RWPE2 (cell line): ENCODE results near the gene PTGIR.

Source experiments
- ATAC-seq: fragments of 200-7000 bp; cut with Tn5 transposase; 3 replicates; pipeline ENCODE4 v1.9.1; 2021; ENCODE audit warnings: low read depth
- DNase-seq: peaks from one replicate; pipeline ENCODE4 v3.0.0-alpha.2; 2020; ENCODE audit warnings: low spot score
- H3K27ac ChIP-seq: fragments of 450-650 bp; 2 replicates; pipeline ENCODE4 v1.5.1; 2017; ENCODE audit warnings: mild to moderate bottlenecking; ENCODE audit not compliant: poor library complexity, severe bottlenecking
- H3K27me3 ChIP-seq: fragments of 250-450 bp; sonication (Bioruptor Pico); 2 replicates; pipeline ENCODE4 v1.5.1; 2021; ENCODE audit warnings: mild to moderate bottlenecking, moderate library complexity; ENCODE audit not compliant: insufficient read depth, poor library complexity, severe bottlenecking
- H3K36me3 ChIP-seq: fragments of 250-450 bp; sonication (Bioruptor Pico); 2 replicates; pipeline ENCODE4 v1.5.1; 2020; ENCODE audit warnings: low read depth, mild to moderate bottlenecking, moderate library complexity
- H3K4me1 ChIP-seq: fragments of 250-450 bp; sonication (Bioruptor Pico); 2 replicates; pipeline ENCODE4 v1.5.1; 2021; ENCODE audit warnings: mild to moderate bottlenecking, moderate library complexity; ENCODE audit not compliant: insufficient read depth, poor library complexity, severe bottlenecking
- H3K4me3 ChIP-seq: fragments of 250-450 bp; sonication (Bioruptor Pico); 2 replicates; pipeline ENCODE4 v1.5.1; 2021; ENCODE audit warnings: mild to moderate bottlenecking, moderate library complexity; ENCODE audit not compliant: severe bottlenecking
- H3K9me3 ChIP-seq: fragments of 250-450 bp; sonication (Bioruptor Pico); 2 replicates; pipeline ENCODE4 v1.5.1; 2021; ENCODE audit warnings: mild to moderate bottlenecking, moderate library complexity; ENCODE audit not compliant: severe bottlenecking
- TF ChIP-seq, protein P1 (sequence below): fragments of 450-650 bp; IDR thresholded peaks from one replicate; pipeline ENCODE4 v1.5.1; 2017; ENCODE audit warnings: mild to moderate bottlenecking, moderate library complexity; ENCODE audit not compliant: poor library complexity, severe bottlenecking

Gene PTGIR

GRCh38 chr19:46604781-46605355 is 20.0 kb downstream of the PTGIR start:
- no peak for DNase-seq
- Histone ChIP-seq H3K4me3 (no peak overlapping the region), H3K4me1 (peaks cover 4% of the 10 kb centered on the region), H3K9me3 (no peaks in the 10 kb centered on the region), H3K27ac (no peak overlapping the region), H3K36me3 (peaks cover 55% of the 10 kb centered on the region), H3K27me3 (no peaks in the 10 kb centered on the region)
- TF ChIP-seq, protein P1, sequence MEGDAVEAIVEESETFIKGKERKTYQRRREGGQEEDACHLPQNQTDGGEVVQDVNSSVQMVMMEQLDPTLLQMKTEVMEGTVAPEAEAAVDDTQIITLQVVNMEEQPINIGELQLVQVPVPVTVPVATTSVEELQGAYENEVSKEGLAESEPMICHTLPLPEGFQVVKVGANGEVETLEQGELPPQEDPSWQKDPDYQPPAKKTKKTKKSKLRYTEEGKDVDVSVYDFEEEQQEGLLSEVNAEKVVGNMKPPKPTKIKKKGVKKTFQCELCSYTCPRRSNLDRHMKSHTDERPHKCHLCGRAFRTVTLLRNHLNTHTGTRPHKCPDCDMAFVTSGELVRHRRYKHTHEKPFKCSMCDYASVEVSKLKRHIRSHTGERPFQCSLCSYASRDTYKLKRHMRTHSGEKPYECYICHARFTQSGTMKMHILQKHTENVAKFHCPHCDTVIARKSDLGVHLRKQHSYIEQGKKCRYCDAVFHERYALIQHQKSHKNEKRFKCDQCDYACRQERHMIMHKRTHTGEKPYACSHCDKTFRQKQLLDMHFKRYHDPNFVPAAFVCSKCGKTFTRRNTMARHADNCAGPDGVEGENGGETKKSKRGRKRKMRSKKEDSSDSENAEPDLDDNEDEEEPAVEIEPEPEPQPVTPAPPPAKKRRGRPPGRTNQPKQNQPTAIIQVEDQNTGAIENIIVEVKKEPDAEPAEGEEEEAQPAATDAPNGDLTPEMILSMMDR: no peak
- no peak for ATAC-seq

DNA sequence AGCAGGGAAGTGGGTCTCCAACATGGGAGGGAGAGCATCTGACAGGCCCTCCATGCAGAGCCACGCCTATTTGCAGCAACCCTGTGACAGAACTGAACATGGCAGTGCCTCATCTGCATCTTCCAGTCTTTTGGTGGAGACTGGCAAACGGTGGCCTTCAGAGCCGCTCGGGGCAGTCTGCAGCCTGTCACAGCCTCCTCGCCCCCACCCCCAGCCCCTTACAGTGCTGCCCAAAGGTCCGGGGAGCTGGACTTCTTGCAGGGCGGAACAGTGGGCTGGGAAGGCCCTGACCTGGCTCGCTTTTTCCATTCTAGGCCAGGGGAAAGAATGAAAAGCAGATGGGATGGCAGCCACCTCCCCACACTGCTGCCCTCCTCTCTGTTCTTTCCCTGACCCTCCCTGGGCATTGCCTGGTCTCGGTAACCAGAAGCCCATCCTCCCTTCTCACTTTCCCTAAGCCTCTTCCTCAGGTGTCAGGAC is 21.1 kb downstream of the PTGIR start:
- ATAC-seq (no peak), DNase-seq (no peak)
- Histone ChIP-seq H3K9me3 (no peaks in the 10 kb centered on the region), H3K36me3 (peaks cover 48% of the 10 kb centered on the region), H3K4me1 (peaks cover 4% of the 10 kb centered on the region), H3K27ac (no peak overlapping the region), H3K4me3 (no peak overlapping the region), H3K27me3 (no peaks in the 10 kb centered on the region)
- TF ChIP-seq, protein P1: no peak

DNA sequence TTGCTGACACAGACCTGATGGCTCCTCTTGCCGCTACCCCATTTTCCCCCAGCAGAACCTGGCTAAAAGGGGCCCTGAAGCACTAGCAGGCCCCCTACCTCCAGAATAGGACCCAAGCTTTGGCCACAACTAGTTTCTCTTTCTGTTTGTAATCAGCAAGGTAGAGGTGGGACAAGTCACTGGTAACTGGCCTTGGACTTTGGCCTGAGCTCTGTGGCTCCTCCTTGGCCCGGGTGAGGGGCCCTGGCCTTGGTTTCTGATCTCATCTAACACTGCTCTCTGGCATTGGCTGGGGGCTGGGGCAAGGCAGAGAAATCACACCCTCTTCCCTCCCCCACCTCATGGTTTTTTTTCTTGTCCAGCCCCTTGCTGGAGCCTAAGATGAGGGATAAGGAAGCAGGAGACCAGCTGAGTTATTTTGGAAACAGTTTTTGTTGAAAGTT is 21.7 kb downstream of the PTGIR start:
- DNase-seq (no peak), ATAC-seq (no peak)
- no peaks in the 10 kb centered on the region for H3K27me3 ChIP-seq
- peaks cover 2% of the 10 kb centered on the region for H3K9me3 ChIP-seq
- peaks cover 4% of the 10 kb centered on the region for H3K4me1 ChIP-seq
- H3K36me3 ChIP-seq: peaks cover 42% of the 10 kb centered on the region
- H3K4me3 ChIP-seq: peak overlapping the region; percentile 99
- TF ChIP-seq, protein P1: no peak
- H3K27ac ChIP-seq: peak overlapping the region; percentile 84

DNA sequence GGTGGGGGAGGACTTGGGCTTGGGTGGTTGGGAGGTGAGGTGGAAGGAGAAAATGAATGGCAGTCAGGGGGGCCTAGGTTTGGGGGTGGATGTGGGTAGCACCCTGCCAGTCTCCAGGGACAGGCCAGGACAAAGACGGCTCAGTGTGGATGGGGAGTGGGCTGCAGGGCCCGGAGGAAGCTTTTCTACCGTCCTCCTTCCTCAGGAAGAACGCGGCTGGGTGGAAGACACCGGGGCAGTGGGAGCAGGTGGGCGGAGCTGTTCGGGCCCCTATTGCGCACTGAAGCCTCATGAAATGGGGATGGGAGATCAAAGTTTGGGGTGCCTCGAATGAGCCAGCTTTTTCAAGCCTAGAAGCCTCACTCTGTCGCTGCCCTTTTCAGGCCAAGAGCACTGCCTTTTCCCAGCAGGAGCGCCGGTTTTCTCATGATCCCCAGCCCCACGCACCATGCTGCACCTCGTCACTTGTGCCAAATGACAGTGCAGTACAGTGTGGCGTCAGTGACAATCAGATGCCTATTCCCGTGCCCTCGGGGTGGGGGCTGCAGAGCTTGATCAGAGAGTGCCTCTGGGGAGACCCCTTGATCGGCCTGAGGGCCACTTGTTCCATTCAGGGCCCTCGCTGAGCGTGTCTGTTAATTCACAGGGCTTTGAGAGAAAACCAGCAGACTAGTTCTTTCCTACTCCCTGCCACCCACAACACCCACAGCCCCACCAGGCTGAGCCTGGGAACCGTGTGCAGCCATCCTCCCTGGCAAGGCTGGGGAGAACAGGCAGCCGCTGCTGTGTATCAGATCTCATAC is 22.3 kb downstream of the PTGIR start:
- peaks cover 36% of the 10 kb centered on the region for H3K36me3 ChIP-seq
- peak overlapping the region; percentile 99 for H3K4me3 ChIP-seq
- no peak for ATAC-seq
- peaks cover 3% of the 10 kb centered on the region for H3K9me3 ChIP-seq
- H3K4me1 ChIP-seq: peaks cover 4% of the 10 kb centered on the region
- H3K27ac ChIP-seq: peak overlapping the region; percentile 84
- peak; percentile 61 for DNase-seq
- TF ChIP-seq, protein P1: no peak
- H3K27me3 ChIP-seq: no peaks in the 10 kb centered on the region
